Aorta (tissue), 5 donors: ENCODE data around the gene COX5B. TPM values are rescaled to one million over a fixed set of nuclear protein-coding genes. Genes with fewer than 3 reads are reported as not detected.
"Not testable (repeated sequence)": the region's sequence is repeated elsewhere in the genome, so short reads cannot be mapped to it uniquely, and the experiment has no call there.

ENCODE experiments used
- ATAC-seq: fragments of 200-7000 bp; cut with Tn5 transposase; one replicate; pipeline ENCODE4 v1.9.1; 2022; ENCODE audit warnings: moderate library complexity; ENCODE audit not compliant: low FRiP score
- DNase-seq, 2 donors: peaks; one replicate each; pipeline ENCODE4 v3.0.0-alpha.2; 2020
- H3K27ac ChIP-seq, 2 donors: one replicate each; pipeline ENCODE4 v1.5.1; 2013; ENCODE audit warnings: low read length in 2 of 2, mild to moderate bottlenecking in 2 of 2, moderate library complexity in 2 of 2, control low read depth in 1 of 2, inconsistent platforms in 1 of 2, low read depth in 1 of 2
- H3K27me3 ChIP-seq, 2 donors: one replicate each; pipeline ENCODE4 v1.6.1; 2013; ENCODE audit warnings: control low read depth in 1 of 2, low read length in 1 of 2, mild to moderate bottlenecking in 1 of 2, moderate library complexity in 1 of 2; ENCODE audit not compliant: insufficient read depth in 2 of 2, control insufficient read depth in 1 of 2
- H3K36me3 ChIP-seq, 2 donors: one replicate each; pipeline ENCODE4 v1.6.1; 2013; ENCODE audit warnings: control low read depth in 1 of 2, low read length in 1 of 2, mild to moderate bottlenecking in 1 of 2; ENCODE audit not compliant: insufficient read depth in 2 of 2, control insufficient read depth in 1 of 2
- H3K4me1 ChIP-seq, 2 donors: one replicate each; pipeline ENCODE4 v1.6.1; 2013; ENCODE audit warnings: low read length in 2 of 2, control low read depth in 1 of 2, mild to moderate bottlenecking in 1 of 2, moderate library complexity in 1 of 2; ENCODE audit not compliant: insufficient read depth in 2 of 2, control insufficient read depth in 1 of 2
- H3K4me3 ChIP-seq, 2 donors: one replicate each; pipeline ENCODE4 v1.5.1; 2013; ENCODE audit warnings: low read length in 2 of 2, control low read depth in 1 of 2, mild to moderate bottlenecking in 1 of 2
- H3K9me3 ChIP-seq: one replicate; pipeline ENCODE4 v1.6.1; 2013; ENCODE audit warnings: mild to moderate bottlenecking, low read length; ENCODE audit not compliant: control insufficient read depth
- WGBS, 2 donors: extraction: QIAGEN DNeasy Blood & Tissue Kit; methylation state at CpG; one replicate each; pipeline ENCODE4 v1.1.7; 2013; 5-methylcytosine and 5-hydroxymethylcytosine counted together
- intact Hi-C, 2 donors: fragments of 100-400 bp; cut with DNase I; formaldehyde crosslinking; loops; one replicate each; pipeline versions ENCODE4 v1.14.2 to v1.15.0; 2022
- polyA plus RNA-seq, 2 donors: library from polyadenylated mRNA; stranded (reverse); fragments of 200-250 nt; gene quantifications; one replicate each; pipeline ENCODE4 v1.2.3, GENCODE V29; 2013
- total RNA-seq, 2 donors: library from RNA; stranded (reverse); fragmentation: NEBNext Ultra II Directional; extraction: Animal tissue kit (Norgen Biotek cat#: 25700); gene quantifications; one replicate each; pipeline ENCODE4 v1.2.1, GENCODE V29; 2021
- donor health status: healthy with polysubstance abuse.
- donor health status: Bipolar disorder and iron deficiency.
- donor health status: DM: no; HTN: no; CAD: no.
- donor health status: DM: no; HTN: no; CAD: no.
- donor health status: DM: yes; HTN: yes; CAD: no.

Gene COX5B
- total and polyA plus RNA-seq, 4 donors, result 114 to 286 (median 190) TPM

- DNase-seq, result no peak
- Histone ChIP-seq H3K4me3 (no peak overlapping the region), H3K36me3 (no peaks in the 10 kb centered on the region), H3K27me3 (no peaks in the 10 kb centered on the region), H3K4me1 (no peaks in the 10 kb centered on the region), H3K9me3 (no peaks in the 10 kb centered on the region), H3K27ac (no peak overlapping the region)
- WGBS, 2 donors, result 90 to 92% methylated on average over 6 of the region's 6 CpGs
- ATAC-seq, result no peak
- intact Hi-C loops, result no loop called here
Measured at GRCh38 chr2:97617911-97618310, 28.0 kb upstream of the COX5B start.

GRCh38 chr2:97618939-97619827 lies 26.7 kb upstream of the COX5B start:
- ATAC-seq, DNase-seq, H3K27me3 ChIP-seq, H3K4me1 ChIP-seq, H3K4me3 ChIP-seq, H3K9me3 ChIP-seq, H3K36me3 ChIP-seq, intact Hi-C loops, H3K27ac ChIP-seq: not testable (repeated sequence)
- 73 to 76% methylated on average over 6 to 9 of the region's 14 CpGs for WGBS, 2 donors

GRCh38 chr2:97620492-97620891 lies 25.4 kb upstream of the COX5B start:
- H3K36me3 ChIP-seq, H3K27ac ChIP-seq, H3K4me1 ChIP-seq, DNase-seq, intact Hi-C loops, H3K9me3 ChIP-seq, H3K4me3 ChIP-seq, H3K27me3 ChIP-seq, ATAC-seq: not testable (repeated sequence)
- WGBS, 2 donors, result 76 to 88% methylated on average over 1 of the region's 1 CpG

GRCh38 chr2:97622976-97623375 lies 22.9 kb upstream of the COX5B start:
- intact Hi-C loops, H3K36me3 ChIP-seq, H3K27ac ChIP-seq, ATAC-seq, H3K4me3 ChIP-seq, DNase-seq, H3K9me3 ChIP-seq, H3K27me3 ChIP-seq, H3K4me1 ChIP-seq: not testable (repeated sequence)

GRCh38 chr2:97625354-97626048 lies 20.4 kb upstream of the COX5B start:
- intact Hi-C loops, H3K27ac ChIP-seq, H3K36me3 ChIP-seq, H3K9me3 ChIP-seq, H3K4me1 ChIP-seq, DNase-seq, ATAC-seq, H3K27me3 ChIP-seq, H3K4me3 ChIP-seq: not testable (repeated sequence)
- WGBS, 2 donors, result 39 to 40% methylated on average over 2 to 5 of the region's 8 CpGs

GRCh38 chr2:97626049-97626430 lies 19.8 kb upstream of the COX5B start:
- H3K27me3 ChIP-seq, DNase-seq, H3K4me1 ChIP-seq, ATAC-seq, intact Hi-C loops, H3K27ac ChIP-seq, H3K9me3 ChIP-seq, H3K36me3 ChIP-seq, H3K4me3 ChIP-seq: not testable (repeated sequence)
- 52 to 66% methylated on average over 8 of the region's 8 CpGs for WGBS, 2 donors

GRCh38 chr2:97644023-97644717 lies 1.7 kb upstream of the COX5B start:
- H3K4me1 ChIP-seq, result peaks cover 0 to 3% of the 10 kb centered on the region in 2 donors
- ATAC-seq (no peak), DNase-seq (no peak)
- peaks cover 2 to 4% of the 10 kb centered on the region in 2 donors for H3K36me3 ChIP-seq
- H3K9me3 ChIP-seq, result no peaks in the 10 kb centered on the region
- no peak overlapping the region for H3K4me3 ChIP-seq
- no peaks in the 10 kb centered on the region for H3K27me3 ChIP-seq
- 97 to 99% methylated on average over 4 of the region's 4 CpGs for WGBS, 2 donors
- no peak overlapping the region for H3K27ac ChIP-seq
- intact Hi-C loops, result loop anchor here in 1 of 2 donors (10.0 kb wide), 1 partner anchor 49 kb away; no protein-coding TSS in a partner anchor

GRCh38 chr2:97645112-97645694 lies 659 bp upstream of the COX5B start:
- intact Hi-C loops, result loop anchor here in 1 of 2 donors (1.0 to 10.0 kb wide), 2 partner anchors 19 to 50 kb away; partner anchors contain the start of gene ACTR1B
- Histone ChIP-seq H3K36me3 (peaks cover 2 to 4% of the 10 kb centered on the region in 2 donors), H3K4me1 (peaks cover 0 to 3% of the 10 kb centered on the region in 2 donors), H3K9me3 (no peaks in the 10 kb centered on the region), H3K27ac (peak overlapping the region; percentile 62 to 73), H3K4me3 (peak overlapping the region; percentile 35 to 50), H3K27me3 (no peaks in the 10 kb centered on the region)
- ATAC-seq (peak; percentile 61), DNase-seq (peak in 1 of 2 donors; percentile 81)
- 6 to 7% methylated on average over 19 of the region's 19 CpGs for WGBS, 2 donors
